Activated naive CD4-positive, alpha-beta T cell treated with anti-CD3 and anti-CD28 coated beads for 36 hours (primary cell): Measurements from ENCODE around the gene PRR29. TPM values are rescaled to one million over a fixed set of nuclear protein-coding genes. Genes with fewer than 3 reads are reported as not detected.

Experiments used
- CTCF ChIA-PET: fragments of 350-600 bp; sonication (Branson Sonifier 250); formaldehyde crosslinking; loops from one replicate; lab custom pipeline; 2021; ENCODE audit warnings: antibody characterized with exemption; lab: Charles Lee
- DNase-seq: peaks from one replicate; pipeline ENCODE4 v3.0.0-alpha.2; 2020
- H3K27ac Mint-ChIP-seq: one replicate; pipeline ENCODE4 v1.8.0; 2021; ENCODE audit warnings: mild to moderate bottlenecking, mixed read lengths
- H3K27me3 Mint-ChIP-seq: one replicate; pipeline ENCODE4 v1.8.0; 2021; ENCODE audit warnings: low read depth, mixed read lengths
- H3K36me3 Mint-ChIP-seq: one replicate; pipeline ENCODE4 v1.8.0; 2021; ENCODE audit warnings: low read depth, mixed read lengths
- H3K4me1 Mint-ChIP-seq: one replicate; pipeline ENCODE4 v1.8.0; 2021; ENCODE audit warnings: low read depth, mixed read lengths
- H3K4me3 Mint-ChIP-seq: one replicate; pipeline ENCODE4 v1.8.0; 2021; ENCODE audit warnings: mild to moderate bottlenecking, moderate library complexity, mixed read lengths
- H3K9me3 Mint-ChIP-seq: one replicate; pipeline ENCODE4 v1.8.0; 2021; ENCODE audit warnings: mixed read lengths
- intact Hi-C: fragments of 100-400 bp; cut with micrococcal nuclease; formaldehyde crosslinking; loops from one replicate; pipeline ENCODE4 v1.15.1; 2023
- total RNA-seq, 2 experiments: library from RNA; stranded (reverse); gene quantifications; one replicate each; pipeline ENCODE4 v1.2.3, GENCODE V29; 2021

PRR29 gene
- total RNA-seq, 2 experiments from 2014 or later, result 0.21 to 0.44 TPM

GRCh38 chr17:64024781-64025731 lies 26.9 kb downstream of the PRR29 start:
- Mint-ChIP-seq H3K4me3 (peak overlapping the region; percentile 75), H3K9me3 (no peaks in the 10 kb centered on the region), H3K4me1 (peaks cover 63% of the 10 kb centered on the region), H3K27me3 (no peaks in the 10 kb centered on the region), H3K36me3 (no peaks in the 10 kb centered on the region), H3K27ac (peak overlapping the region; percentile 75)
- DNase-seq, result peak; percentile 52
- intact Hi-C loops, result loop anchor here (1.0 to 10.0 kb wide), 6 partner anchors 79 to 370 kb away; partner anchors contain the start of genes CD79B, ERN1 and PECAM1
- CTCF ChIA-PET, result interaction anchor here (0.6 to 8.6 kb wide), 38 partner anchors 8 to 1065 kb away, joined by 3 to 372 read pairs (median 5); partner anchors contain the start of genes CD79B, CSHL1, ERN1 and GH1

GRCh38 chr17:64025732-64026294 lies 27.7 kb downstream of the PRR29 start:
- CTCF ChIA-PET, result interaction anchor here (0.6 to 8.6 kb wide), 39 partner anchors 9 to 1065 kb away, joined by 3 to 372 read pairs (median 5); partner anchors contain the start of genes CD79B, CSHL1, ERN1 and GH1

GRCh38 chr17:64028874-64029464 lies 30.8 kb downstream of the PRR29 start:
- Mint-ChIP-seq H3K4me3 (no peak overlapping the region), H3K27me3 (no peaks in the 10 kb centered on the region), H3K9me3 (no peaks in the 10 kb centered on the region), H3K36me3 (no peaks in the 10 kb centered on the region), H3K4me1 (peaks cover 34% of the 10 kb centered on the region), H3K27ac (no peak overlapping the region)
- CTCF ChIA-PET, result interaction anchor here (0.6 to 8.6 kb wide), 57 partner anchors 8 to 261 kb away, joined by 3 to 372 read pairs (median 5); partner anchors contain the start of genes CSHL1, ERN1, GH1 and GH2
- intact Hi-C loops, result loop anchor here (1.0 to 10.0 kb wide), 6 partner anchors 32 to 366 kb away; partner anchors contain the start of genes CD79B and PECAM1
- DNase-seq, result peak; percentile 87

More at GRCh38 chr17:64025732-64026294, 27.7 kb downstream of the PRR29 start:
- no peaks in the 10 kb centered on the region for H3K36me3 Mint-ChIP-seq
- DNase-seq, result peak; percentile 95
- no peaks in the 10 kb centered on the region for H3K9me3 Mint-ChIP-seq
- H3K4me1 Mint-ChIP-seq, result peaks cover 61% of the 10 kb centered on the region
- H3K27me3 Mint-ChIP-seq, result no peaks in the 10 kb centered on the region
- H3K27ac Mint-ChIP-seq, result peak overlapping the region; percentile 75
- intact Hi-C loops, result loop anchor here (1.0 to 10.0 kb wide), 6 partner anchors 80 to 369 kb away; partner anchors contain the start of genes CD79B, ERN1 and PECAM1
- H3K4me3 Mint-ChIP-seq, result peak overlapping the region; percentile 75

DNA sequence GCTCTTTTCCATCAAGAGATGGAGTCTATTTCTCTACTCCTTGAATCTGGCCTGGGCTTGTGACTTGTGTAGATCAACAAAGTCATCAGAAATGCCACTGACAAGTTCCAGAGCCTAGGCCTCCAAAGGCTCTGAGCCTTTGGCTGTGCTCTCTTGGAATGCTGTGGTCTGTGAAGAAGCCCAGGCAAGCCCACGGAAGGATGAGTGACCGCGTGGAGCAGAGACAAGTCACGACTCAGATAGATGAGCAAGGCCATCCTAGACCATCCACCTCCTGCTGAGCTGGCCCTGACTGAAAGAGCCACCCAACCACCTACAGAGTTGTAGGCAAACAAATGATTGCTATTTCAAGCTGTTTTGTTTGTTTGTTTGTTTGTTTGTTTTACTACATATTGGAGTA lies 33.9 kb downstream of the PRR29 start:
- no peak for DNase-seq
- Mint-ChIP-seq H3K9me3 (no peaks in the 10 kb centered on the region), H3K36me3 (no peaks in the 10 kb centered on the region), H3K4me3 (no peak overlapping the region), H3K4me1 (peaks cover 10% of the 10 kb centered on the region), H3K27me3 (no peaks in the 10 kb centered on the region), H3K27ac (no peak overlapping the region)
- intact Hi-C loops, result no loop called here
- CTCF ChIA-PET, result interaction anchor here (8.3 kb wide), 1 partner anchor 100 kb away, joined by 372 read pairs; the partner anchor contains the start of gene ERN1

DNA sequence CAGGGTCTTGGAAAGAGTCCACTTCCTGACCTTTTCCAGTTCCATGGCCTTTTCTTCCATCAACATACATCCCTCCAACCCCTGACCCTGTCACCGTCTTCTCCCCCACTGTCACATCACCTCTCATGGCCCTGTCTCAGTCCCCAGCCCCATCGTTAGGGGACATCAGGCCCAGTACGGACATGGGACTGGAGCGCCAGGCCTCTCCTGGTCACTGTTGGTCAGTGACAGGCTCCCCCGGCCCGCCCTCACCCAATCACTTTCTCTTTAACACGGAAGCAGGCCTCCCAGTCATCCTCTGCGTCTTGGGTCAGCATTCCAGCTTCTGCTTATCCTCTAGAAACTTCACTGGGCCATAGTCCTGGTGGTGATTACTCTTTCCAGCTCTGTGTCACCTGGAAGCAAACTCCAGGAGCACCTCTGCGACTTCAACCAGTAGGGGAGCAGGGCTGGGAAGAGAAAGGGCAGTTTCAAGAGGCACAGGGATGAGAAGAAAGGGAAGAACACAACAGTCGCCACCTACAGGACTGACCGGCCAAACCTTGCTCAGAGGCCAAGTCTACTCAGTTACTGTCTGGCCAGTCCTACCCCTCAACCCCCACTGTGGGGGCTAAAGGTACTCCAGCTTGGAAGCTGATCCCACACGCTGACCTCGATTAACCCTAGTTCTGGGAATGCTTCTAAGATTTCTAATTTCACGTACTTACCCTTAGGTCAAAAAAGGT lies 38.2 kb downstream of the PRR29 start:
- no peak overlapping the region for H3K27ac Mint-ChIP-seq
- CTCF ChIA-PET, result interaction anchor here (0.7 to 3.7 kb wide), 4 partner anchors 8 to 116 kb away, joined by 3 to 16 read pairs (median 3); no protein-coding TSS in a partner anchor
- no peaks in the 10 kb centered on the region for H3K27me3 Mint-ChIP-seq
- no peak overlapping the region for H3K4me3 Mint-ChIP-seq
- H3K4me1 Mint-ChIP-seq, result no peaks in the 10 kb centered on the region
- DNase-seq, result no peak
- H3K9me3 Mint-ChIP-seq, result no peaks in the 10 kb centered on the region
- intact Hi-C loops, result no loop called here
- peaks cover 3% of the 10 kb centered on the region for H3K36me3 Mint-ChIP-seq

GRCh38 chr17:64037180-64037579 lies 39.0 kb downstream of the PRR29 start:
- intact Hi-C loops, result no loop called here
- CTCF ChIA-PET, result interaction anchor here (3.7 kb wide), 1 partner anchor 8 kb away, joined by 16 read pairs; no protein-coding TSS in a partner anchor
- Mint-ChIP-seq H3K4me1 (peaks cover 5% of the 10 kb centered on the region), H3K27me3 (no peaks in the 10 kb centered on the region), H3K36me3 (peaks cover 7% of the 10 kb centered on the region), H3K4me3 (no peak overlapping the region), H3K27ac (no peak overlapping the region), H3K9me3 (no peaks in the 10 kb centered on the region)
- DNase-seq, result no peak

GRCh38 chr17:64037802-64038201 lies 39.7 kb downstream of the PRR29 start:
- Mint-ChIP-seq H3K4me1 (peaks cover 7% of the 10 kb centered on the region), H3K36me3 (peaks cover 9% of the 10 kb centered on the region), H3K27ac (no peak overlapping the region), H3K9me3 (no peaks in the 10 kb centered on the region), H3K4me3 (no peak overlapping the region), H3K27me3 (no peaks in the 10 kb centered on the region)
- intact Hi-C loops, result no loop called here
- CTCF ChIA-PET, result interaction anchor here (1.1 to 3.7 kb wide), 2 partner anchors 9 to 118 kb away, joined by 3 to 16 read pairs; no protein-coding TSS in a partner anchor
- DNase-seq, result no peak

GRCh38 chr17:64038331-64039105 lies 40.4 kb downstream of the PRR29 start:
- Mint-ChIP-seq H3K27me3 (no peaks in the 10 kb centered on the region), H3K9me3 (no peaks in the 10 kb centered on the region), H3K27ac (no peak overlapping the region), H3K4me3 (no peak overlapping the region), H3K4me1 (peaks cover 7% of the 10 kb centered on the region), H3K36me3 (peaks cover 11% of the 10 kb centered on the region)
- CTCF ChIA-PET, result interaction anchor here (0.6 to 3.7 kb wide), 5 partner anchors 10 to 292 kb away, joined by 3 to 16 read pairs (median 4); no protein-coding TSS in a partner anchor
- DNase-seq, result no peak
- intact Hi-C loops, result no loop called here

- H3K4me3 Mint-ChIP-seq, result no peak overlapping the region
- H3K27ac Mint-ChIP-seq, result no peak overlapping the region
- no peak for DNase-seq
- peaks cover 17% of the 10 kb centered on the region for H3K36me3 Mint-ChIP-seq
- intact Hi-C loops, result no loop called here
- no peaks in the 10 kb centered on the region for H3K9me3 Mint-ChIP-seq
- CTCF ChIA-PET, result interaction anchor here (1.4 to 3.7 kb wide), 3 partner anchors 10 to 95 kb away, joined by 4 to 16 read pairs (median 8); no protein-coding TSS in a partner anchor
- no peaks in the 10 kb centered on the region for H3K27me3 Mint-ChIP-seq
- H3K4me1 Mint-ChIP-seq, result peaks cover 7% of the 10 kb centered on the region
Measured at GRCh38 chr17:64039106-64039400, 40.9 kb downstream of the PRR29 start.

GRCh38 chr17:64040206-64040605 lies 42.1 kb downstream of the PRR29 start:
- peaks cover 7% of the 10 kb centered on the region for H3K4me1 Mint-ChIP-seq
- H3K36me3 Mint-ChIP-seq, result peaks cover 24% of the 10 kb centered on the region
- no peak for DNase-seq
- H3K4me3 Mint-ChIP-seq, result no peak overlapping the region
- intact Hi-C loops, result no loop called here
- no peaks in the 10 kb centered on the region for H3K9me3 Mint-ChIP-seq
- no peaks in the 10 kb centered on the region for H3K27me3 Mint-ChIP-seq
- CTCF ChIA-PET, result interaction anchor here (1.8 to 1.9 kb wide), 2 partner anchors 14 to 15 kb away, joined by 6 to 8 read pairs; no protein-coding TSS in a partner anchor
- no peak overlapping the region for H3K27ac Mint-ChIP-seq
